K562 (cell line): ENCODE results near the gene TSSK2. TPM values are rescaled to one million over a fixed set of nuclear protein-coding genes. Genes with fewer than 3 reads are reported as not detected.

ENCODE experiments used
- ATAC-seq: fragments of 200-7000 bp; cut with Tn5 transposase; 3 replicates; pipeline ENCODE4 v1.9.1; 2020; ENCODE audit warnings: moderate library complexity
- BruUV-seq: library from RNA; stranded (reverse); fragments of 400-500 nt; replicated peaks from 2 replicates; lab custom pipeline; 2021; lab: Mats Ljungman, UMichigan
- CTCF ChIA-PET: fragments of 300-600 bp; formaldehyde crosslinking; extraction: SDS; loops from one replicate; lab custom pipeline; 2021; ENCODE audit warnings: low intra/inter-chr PET ratio; lab: Yijun Ruan, JAX
- POLR2A ChIA-PET: fragments of 300-600, 350-650 bp; sonication (Branson Sonifier 250); formaldehyde crosslinking; extraction: SDS; loops from one replicate; lab custom pipeline; 2021; ENCODE audit warnings: antibody characterized with exemption, inconsistent platforms; lab: Yijun Ruan, JAX
- DNase-seq, 4 experiments: peaks; one replicate each; pipeline versions ENCODE4 v3.0.0 to v3.0.0-alpha.2; 2011 to 2018; ENCODE audit warnings: low spot score in 3 of 4, mixed read lengths in 3 of 4; ENCODE audit errors: extremely low read depth in 1 of 4
- FAIRE-seq: peaks from 2 replicates; lab custom pipeline; 2011; peaks lifted over from hg19 to GRCh38; lab: Jason Lieb, UNC
- H2AFZ ChIP-seq: 2 replicates; pipeline ENCODE4 v1.6.0; 2011; ENCODE audit warnings: low read depth, low read length, control low read depth, inconsistent platforms
- H3K27ac ChIP-seq: fragments of 200-600 bp; 3 replicates; pipeline ENCODE4 v1.8.0; 2011; ENCODE audit warnings: low read depth, mild to moderate bottlenecking, control low read depth, inconsistent platforms, low read length, moderate library complexity, mixed read lengths; ENCODE audit errors: extremely low read depth
- H3K27me3 ChIP-seq, 2 experiments: fragments of 300-600 bp in 1 of 2; 2 replicates in 1 of 2; 3 replicates in 1 of 2; pipeline versions ENCODE4 v1.6.0 to v1.8.0; 2011; ENCODE audit warnings: inconsistent platforms in 2 of 2, low read length in 2 of 2, mild to moderate bottlenecking in 1 of 2, mixed read lengths in 1 of 2, moderate library complexity in 1 of 2; ENCODE audit not compliant: control insufficient read depth in 2 of 2, insufficient read depth in 2 of 2
- H3K36me3 ChIP-seq: fragments of 300-600 bp; 3 replicates; pipeline ENCODE4 v1.8.0; 2011; ENCODE audit warnings: mild to moderate bottlenecking, low read length, inconsistent platforms; ENCODE audit not compliant: control insufficient read depth, insufficient read depth
- H3K4me1 ChIP-seq, 2 experiments: fragments of 200-600 bp in 1 of 2; replicated peaks in 1 of 2; 2 replicates in 1 of 2; 3 replicates in 1 of 2; pipeline versions ENCODE4 v1.5.1 to v1.8.0; 2011; ENCODE audit warnings: inconsistent platforms in 2 of 2, low read length in 2 of 2, mild to moderate bottlenecking in 1 of 2, mixed read lengths in 1 of 2, moderate library complexity in 1 of 2; ENCODE audit not compliant: control insufficient read depth in 2 of 2, insufficient read depth in 2 of 2
- H3K4me2 ChIP-seq: 2 replicates; pipeline ENCODE4 v1.6.1; 2011; ENCODE audit warnings: low read length, control low read depth, inconsistent platforms, mixed read lengths; ENCODE audit not compliant: insufficient read depth
- H3K4me3 ChIP-seq: fragments of 200-600 bp; sonication (generic), shearing (Covaris generic); 2 replicates; pipeline ENCODE4 v1.5.1; 2016; ENCODE audit warnings: control low read depth, inconsistent platforms
- H3K79me2 ChIP-seq: fragments of 200-600 bp; 3 replicates; pipeline ENCODE4 v1.8.0; 2011; ENCODE audit warnings: low read length, inconsistent platforms; ENCODE audit not compliant: control insufficient read depth, insufficient read depth
- H3K9ac ChIP-seq, 2 experiments: 2 replicates each; pipeline versions ENCODE4 v1.6.0 to v1.6.1; 2011; ENCODE audit warnings: low read depth in 2 of 2, low read length in 2 of 2, control low read depth in 1 of 2, inconsistent platforms in 1 of 2, mild to moderate bottlenecking in 1 of 2, mixed read lengths in 1 of 2; ENCODE audit not compliant: insufficient read depth in 1 of 2
- H3K9me1 ChIP-seq: one replicate; pipeline ENCODE4 v1.6.0; 2011; ENCODE audit warnings: inconsistent platforms, mild to moderate bottlenecking, low read length, moderate library complexity; ENCODE audit not compliant: control insufficient read depth, insufficient read depth
- H3K9me3 ChIP-seq: replicated peaks from 2 replicates; pipeline ENCODE4 v1.5.1; 2011; ENCODE audit warnings: low read depth, low read length, inconsistent platforms; ENCODE audit not compliant: control insufficient read depth, insufficient read depth
- H4K20me1 ChIP-seq: replicated peaks from 2 replicates; pipeline ENCODE4 v1.6.1; 2011; ENCODE audit warnings: low read length, inconsistent platforms, mixed read lengths; ENCODE audit not compliant: control insufficient read depth, insufficient read depth
- DPF2 ChIP-seq: fragments of 450-650 bp; IDR thresholded peaks from 2 replicates; pipeline ENCODE4 v1.6.1; 2016
- MXD1 ChIP-seq: fragments of 250-450 bp; sonication (Bioruptor Pico); IDR thresholded peaks from 2 replicates; pipeline ENCODE4 v1.8.0; 2021; ENCODE audit warnings: borderline replicate concordance, mild to moderate bottlenecking, moderate library complexity; ENCODE audit not compliant: poor library complexity, severe bottlenecking
- NONO ChIP-seq, 2 experiments: fragments of 200-400 bp in 1 of 2; fragments of 450-650 bp in 1 of 2; formaldehyde crosslinking in 1 of 2; IDR thresholded peaks; 2 replicates each; pipeline ENCODE4 v1.6.1; 2017; ENCODE audit warnings: low read depth in 2 of 2, mild to moderate bottlenecking in 2 of 2, moderate library complexity in 2 of 2, low read length in 1 of 2
- PHB2 ChIP-seq: fragments of 450-650 bp; IDR thresholded peaks from 2 replicates; pipeline ENCODE4 v1.6.1; 2017; ENCODE audit warnings: low read depth
- ZFP1 ChIP-seq: fragments of 450-650 bp; formaldehyde crosslinking; IDR thresholded peaks from 2 replicates; pipeline ENCODE4 v1.4.0; 2020; ENCODE audit warnings: mild to moderate bottlenecking, mixed read lengths
- WGBS: fragments of 100-300 bp; shearing (Covaris generic); methylation state at CpG from one replicate; pipeline ENCODE4 v1.1.6; 2016; ENCODE audit warnings: low coverage, mixed read lengths; ENCODE audit not compliant: insufficient coverage; ENCODE audit errors: missing lambda C conversion rate; 5-methylcytosine and 5-hydroxymethylcytosine counted together
- in situ Hi-C: fragments of 300-500 bp; cut with MboI; formaldehyde crosslinking; loops from 4 replicates; pipeline ENCODE4 v1.15.0; 2018; ENCODE audit warnings: inconsistent platforms, mixed read lengths
- intact Hi-C: fragments of 100-400 bp; cut with micrococcal nuclease; formaldehyde crosslinking; loops from 2 replicates; pipeline ENCODE4 v1.14.2; 2022
- polyA plus RNA-seq, 8 experiments: library from polyadenylated mRNA; depleted of rRNA in 4 of 8; stranded (reverse) in 5 of 8; unstranded in 3 of 8; fragments of >200 nt; fragmentation: Nextera tagmentation in 2 of 8; fragmentation: Illumina TruSeq in 1 of 8; extraction: Ambion mirVana in 2 of 8; extraction: Trizol in 1 of 8; gene quantifications; 2 replicates each; pipeline versions ENCODE4 v1.2.1 to v1.2.3, GENCODE V29; 2011 to 2014; ENCODE audit warnings: inconsistent platforms in 1 of 8, missing spikeins in 1 of 8
- total RNA-seq, 7 experiments: library from RNA; depleted of rRNA in 6 of 7; stranded (reverse); fragments of >200 nt in 6 of 7; fragmentation: Illumina TruSeq in 2 of 7; extraction: Trizol in 2 of 7; gene quantifications; 2 replicates each; pipeline versions ENCODE4 v1.2.1 to v1.2.3, GENCODE V29; 2011 to 2021; ENCODE audit warnings: low replicate concordance in 1 of 7
- TF ChIP-seq, protein P1 (sequence below): fragments of 450-650 bp; IDR thresholded peaks from 2 replicates; pipeline ENCODE4 v1.6.1; 2016; ENCODE audit warnings: mild to moderate bottlenecking, moderate library complexity

TSSK2 gene
- total and polyA plus RNA-seq, 9 of the 15 experiments (the other 6 are each of a cell fraction or from before 2014, with no cell fraction given): 0.04 TPM; not detected in 8

- TF ChIP-seq PHB2 (peak; percentile 19; the same call in 1 of the 2 replicates), NONO (IDR thresholded peaks at IDR 0.05; ENCODE audit: low read depth in 2 of 2, low read length in 1 of 2) (no peak)
These were observed 12.9 kb downstream of the TSSK2 start (continued) for GRCh38 chr22:19143967-19144400.

DNA sequence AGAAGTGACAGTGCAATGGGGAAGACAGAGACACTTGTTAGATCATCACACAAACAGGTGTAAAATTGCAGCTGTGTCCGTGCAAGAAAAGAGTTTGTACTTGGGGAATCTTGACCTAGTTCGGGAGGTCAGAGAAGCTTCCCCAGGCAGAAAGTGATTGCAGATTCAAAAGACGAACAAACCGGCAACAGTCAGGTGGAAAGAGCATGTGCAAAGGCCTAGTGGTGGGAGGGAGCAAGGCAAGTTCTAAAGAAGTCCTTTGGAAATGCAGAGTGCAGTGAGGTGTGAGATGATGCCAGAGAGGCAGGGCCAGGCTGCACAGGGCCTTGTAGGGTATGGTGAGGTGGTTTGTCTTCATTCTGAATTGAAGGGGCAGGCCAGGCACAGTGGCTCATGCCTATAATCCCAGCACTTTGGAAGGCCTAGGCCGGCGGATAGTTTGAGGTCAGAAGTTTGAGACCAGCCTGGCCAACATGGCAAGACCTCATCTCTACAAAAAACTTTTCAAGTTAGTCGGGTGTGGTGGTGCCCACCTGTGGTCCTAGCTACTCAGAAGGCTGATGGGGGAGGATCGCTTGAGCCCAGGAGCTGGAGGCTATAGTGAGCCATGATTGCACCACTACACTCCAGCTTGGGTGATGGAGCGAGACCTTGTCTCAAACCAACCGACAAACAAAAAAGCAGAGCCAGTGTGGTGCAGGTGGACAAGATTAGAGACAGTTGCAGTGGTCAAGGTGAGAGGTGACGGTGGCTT lies 15.3 kb downstream of the TSSK2 start:
- no peaks in the 10 kb centered on the region for H3K9me3 ChIP-seq
- no peaks in the 10 kb centered on the region for H3K9me1 ChIP-seq
- CTCF ChIA-PET: interaction anchor here (0.6 to 3.1 kb wide), 4 partner anchors 10 to 484 kb away, joined by 3 to 26 read pairs (median 3); no protein-coding TSS in a partner anchor
- peaks cover 15% of the 10 kb centered on the region for H3K79me2 ChIP-seq
- peaks cover 26 to 43% of the 10 kb centered on the region in 2 experiments for H3K27me3 ChIP-seq
- peak overlapping the region; percentile 35 for H2AFZ ChIP-seq
- peak; percentile 87 for FAIRE-seq
- no TSS peak for BruUV-seq
- intact Hi-C loops: no loop called here
- DNase-seq: peak in 2 of 4 experiments; percentile 61 to 66
- H3K27ac ChIP-seq: no peak overlapping the region
- peaks cover 15% of the 10 kb centered on the region for H3K36me3 ChIP-seq
- H3K4me3 ChIP-seq: no peak overlapping the region
- H3K4me2 ChIP-seq: no peak overlapping the region
- WGBS: 30% methylated on average over 11 of the region's 11 CpGs
- in situ Hi-C loops: no loop called here
- peak overlapping the region in 1 of 2 experiments; percentile 1; a peak in 1 of 4 replicates for H3K9ac ChIP-seq
- POLR2A ChIA-PET: interaction anchor here (0.6 to 6.1 kb wide), 15 partner anchors 10 to 345 kb away, joined by 3 to 54 read pairs (median 4); no protein-coding TSS in a partner anchor
- peak; percentile 12; the same call in 1 of the 3 replicates for ATAC-seq
- H3K4me1 ChIP-seq: peaks cover 4 to 34% of the 10 kb centered on the region in 2 experiments; a peak in 4 of 5 replicates
- H4K20me1 ChIP-seq: 0 out of 2 replicates have a peak, but pooled peaks cover 3% of the 10 kb centered on the region
- TF ChIP-seq ZFP1 (CRISPR knock-in tag) (no peak), DPF2 (0 out of 2 replicates have a peak, but pooled peaks have one; percentile 15), MXD1 (peak; percentile 8)
- TF ChIP-seq, protein P1, sequence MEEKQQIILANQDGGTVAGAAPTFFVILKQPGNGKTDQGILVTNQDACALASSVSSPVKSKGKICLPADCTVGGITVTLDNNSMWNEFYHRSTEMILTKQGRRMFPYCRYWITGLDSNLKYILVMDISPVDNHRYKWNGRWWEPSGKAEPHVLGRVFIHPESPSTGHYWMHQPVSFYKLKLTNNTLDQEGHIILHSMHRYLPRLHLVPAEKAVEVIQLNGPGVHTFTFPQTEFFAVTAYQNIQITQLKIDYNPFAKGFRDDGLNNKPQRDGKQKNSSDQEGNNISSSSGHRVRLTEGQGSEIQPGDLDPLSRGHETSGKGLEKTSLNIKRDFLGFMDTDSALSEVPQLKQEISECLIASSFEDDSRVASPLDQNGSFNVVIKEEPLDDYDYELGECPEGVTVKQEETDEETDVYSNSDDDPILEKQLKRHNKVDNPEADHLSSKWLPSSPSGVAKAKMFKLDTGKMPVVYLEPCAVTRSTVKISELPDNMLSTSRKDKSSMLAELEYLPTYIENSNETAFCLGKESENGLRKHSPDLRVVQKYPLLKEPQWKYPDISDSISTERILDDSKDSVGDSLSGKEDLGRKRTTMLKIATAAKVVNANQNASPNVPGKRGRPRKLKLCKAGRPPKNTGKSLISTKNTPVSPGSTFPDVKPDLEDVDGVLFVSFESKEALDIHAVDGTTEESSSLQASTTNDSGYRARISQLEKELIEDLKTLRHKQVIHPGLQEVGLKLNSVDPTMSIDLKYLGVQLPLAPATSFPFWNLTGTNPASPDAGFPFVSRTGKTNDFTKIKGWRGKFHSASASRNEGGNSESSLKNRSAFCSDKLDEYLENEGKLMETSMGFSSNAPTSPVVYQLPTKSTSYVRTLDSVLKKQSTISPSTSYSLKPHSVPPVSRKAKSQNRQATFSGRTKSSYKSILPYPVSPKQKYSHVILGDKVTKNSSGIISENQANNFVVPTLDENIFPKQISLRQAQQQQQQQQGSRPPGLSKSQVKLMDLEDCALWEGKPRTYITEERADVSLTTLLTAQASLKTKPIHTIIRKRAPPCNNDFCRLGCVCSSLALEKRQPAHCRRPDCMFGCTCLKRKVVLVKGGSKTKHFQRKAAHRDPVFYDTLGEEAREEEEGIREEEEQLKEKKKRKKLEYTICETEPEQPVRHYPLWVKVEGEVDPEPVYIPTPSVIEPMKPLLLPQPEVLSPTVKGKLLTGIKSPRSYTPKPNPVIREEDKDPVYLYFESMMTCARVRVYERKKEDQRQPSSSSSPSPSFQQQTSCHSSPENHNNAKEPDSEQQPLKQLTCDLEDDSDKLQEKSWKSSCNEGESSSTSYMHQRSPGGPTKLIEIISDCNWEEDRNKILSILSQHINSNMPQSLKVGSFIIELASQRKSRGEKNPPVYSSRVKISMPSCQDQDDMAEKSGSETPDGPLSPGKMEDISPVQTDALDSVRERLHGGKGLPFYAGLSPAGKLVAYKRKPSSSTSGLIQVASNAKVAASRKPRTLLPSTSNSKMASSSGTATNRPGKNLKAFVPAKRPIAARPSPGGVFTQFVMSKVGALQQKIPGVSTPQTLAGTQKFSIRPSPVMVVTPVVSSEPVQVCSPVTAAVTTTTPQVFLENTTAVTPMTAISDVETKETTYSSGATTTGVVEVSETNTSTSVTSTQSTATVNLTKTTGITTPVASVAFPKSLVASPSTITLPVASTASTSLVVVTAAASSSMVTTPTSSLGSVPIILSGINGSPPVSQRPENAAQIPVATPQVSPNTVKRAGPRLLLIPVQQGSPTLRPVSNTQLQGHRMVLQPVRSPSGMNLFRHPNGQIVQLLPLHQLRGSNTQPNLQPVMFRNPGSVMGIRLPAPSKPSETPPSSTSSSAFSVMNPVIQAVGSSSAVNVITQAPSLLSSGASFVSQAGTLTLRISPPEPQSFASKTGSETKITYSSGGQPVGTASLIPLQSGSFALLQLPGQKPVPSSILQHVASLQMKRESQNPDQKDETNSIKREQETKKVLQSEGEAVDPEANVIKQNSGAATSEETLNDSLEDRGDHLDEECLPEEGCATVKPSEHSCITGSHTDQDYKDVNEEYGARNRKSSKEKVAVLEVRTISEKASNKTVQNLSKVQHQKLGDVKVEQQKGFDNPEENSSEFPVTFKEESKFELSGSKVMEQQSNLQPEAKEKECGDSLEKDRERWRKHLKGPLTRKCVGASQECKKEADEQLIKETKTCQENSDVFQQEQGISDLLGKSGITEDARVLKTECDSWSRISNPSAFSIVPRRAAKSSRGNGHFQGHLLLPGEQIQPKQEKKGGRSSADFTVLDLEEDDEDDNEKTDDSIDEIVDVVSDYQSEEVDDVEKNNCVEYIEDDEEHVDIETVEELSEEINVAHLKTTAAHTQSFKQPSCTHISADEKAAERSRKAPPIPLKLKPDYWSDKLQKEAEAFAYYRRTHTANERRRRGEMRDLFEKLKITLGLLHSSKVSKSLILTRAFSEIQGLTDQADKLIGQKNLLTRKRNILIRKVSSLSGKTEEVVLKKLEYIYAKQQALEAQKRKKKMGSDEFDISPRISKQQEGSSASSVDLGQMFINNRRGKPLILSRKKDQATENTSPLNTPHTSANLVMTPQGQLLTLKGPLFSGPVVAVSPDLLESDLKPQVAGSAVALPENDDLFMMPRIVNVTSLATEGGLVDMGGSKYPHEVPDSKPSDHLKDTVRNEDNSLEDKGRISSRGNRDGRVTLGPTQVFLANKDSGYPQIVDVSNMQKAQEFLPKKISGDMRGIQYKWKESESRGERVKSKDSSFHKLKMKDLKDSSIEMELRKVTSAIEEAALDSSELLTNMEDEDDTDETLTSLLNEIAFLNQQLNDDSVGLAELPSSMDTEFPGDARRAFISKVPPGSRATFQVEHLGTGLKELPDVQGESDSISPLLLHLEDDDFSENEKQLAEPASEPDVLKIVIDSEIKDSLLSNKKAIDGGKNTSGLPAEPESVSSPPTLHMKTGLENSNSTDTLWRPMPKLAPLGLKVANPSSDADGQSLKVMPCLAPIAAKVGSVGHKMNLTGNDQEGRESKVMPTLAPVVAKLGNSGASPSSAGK: no peak
